Occipital lobe (tissue), 3 donors: ENCODE results near the gene UPF3A. TPM values are rescaled to one million over a fixed set of nuclear protein-coding genes. Genes with fewer than 3 reads are reported as not detected.
"Not testable (repeated sequence)": the region's sequence is repeated elsewhere in the genome, so short reads cannot be mapped to it uniquely, and the experiment has no call there.

Source experiments
- DNase-seq: peaks from one replicate; lab custom pipeline; 2025; lab: John Stamatoyannopoulos, UW
- small RNA-seq: library from RNA; depleted of rRNA; stranded (forward); fragments of <200 nt; gene quantifications from one replicate; pipeline ENCODE3, GENCODE V24; 2014
- total RNA-seq: library from RNA; depleted of rRNA; stranded (reverse); fragments of >200 nt; gene quantifications from one replicate; pipeline ENCODE4 v1.2.3, GENCODE V29; 2014

Gene UPF3A
- total RNA-seq, 1 donor from 2014 or later, result 53.0 TPM

DNA sequence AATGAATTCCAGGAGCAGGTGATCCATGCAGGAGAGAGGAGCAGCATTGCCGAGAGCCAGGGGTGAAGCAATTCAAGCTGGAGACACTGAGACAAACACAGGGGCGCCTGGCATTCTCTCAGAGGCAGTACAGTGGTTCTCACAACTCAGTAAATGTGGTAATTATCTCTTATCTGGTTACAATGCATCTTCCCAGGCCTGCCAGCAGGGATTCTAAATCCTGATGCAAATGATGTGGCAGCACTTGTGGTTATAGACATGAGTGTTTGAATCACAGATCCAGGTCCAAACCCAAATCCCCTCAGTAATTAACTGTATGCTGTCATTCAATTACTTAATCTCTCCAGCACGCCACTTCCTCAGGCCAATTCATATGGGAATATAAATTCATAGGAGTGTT lies 52.5 kb downstream of the UPF3A start:
- not testable (repeated sequence) for DNase-seq

DNA sequence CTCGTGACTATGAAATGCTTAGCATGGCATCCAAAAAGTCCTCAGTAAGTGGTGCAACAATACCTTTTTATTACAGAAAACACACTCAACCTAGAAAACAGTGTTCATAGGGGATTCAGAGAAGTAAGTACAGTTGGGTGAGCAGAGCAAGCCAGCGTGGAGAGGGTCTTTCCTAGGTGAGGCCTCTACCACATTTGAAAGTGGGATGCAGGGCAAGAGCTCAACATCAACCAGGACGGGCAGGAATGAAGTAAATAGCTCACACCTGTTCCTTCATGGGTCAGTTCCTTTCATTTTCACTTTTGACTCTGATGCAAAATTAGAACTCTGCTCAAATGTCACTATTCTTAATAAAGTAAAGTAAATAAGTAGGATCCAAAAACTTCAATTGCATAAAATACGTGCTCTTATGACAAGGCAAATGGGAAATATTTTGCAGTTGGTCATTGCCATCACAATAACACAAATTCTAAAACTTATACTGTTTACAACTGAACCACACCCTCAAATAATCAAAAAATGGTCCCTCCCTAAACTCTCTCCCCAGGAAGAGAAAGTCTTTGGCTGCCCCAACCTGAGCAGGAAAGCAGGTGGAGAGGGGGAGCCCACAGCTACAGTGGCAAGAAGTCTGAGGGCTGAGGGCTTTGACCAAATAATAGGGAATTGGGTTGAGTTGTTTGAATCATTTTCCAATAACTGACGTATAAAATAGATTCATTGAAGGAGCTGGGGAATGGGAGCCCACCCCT lies 53.1 kb downstream of the UPF3A start:
- no peak for DNase-seq

DNA sequence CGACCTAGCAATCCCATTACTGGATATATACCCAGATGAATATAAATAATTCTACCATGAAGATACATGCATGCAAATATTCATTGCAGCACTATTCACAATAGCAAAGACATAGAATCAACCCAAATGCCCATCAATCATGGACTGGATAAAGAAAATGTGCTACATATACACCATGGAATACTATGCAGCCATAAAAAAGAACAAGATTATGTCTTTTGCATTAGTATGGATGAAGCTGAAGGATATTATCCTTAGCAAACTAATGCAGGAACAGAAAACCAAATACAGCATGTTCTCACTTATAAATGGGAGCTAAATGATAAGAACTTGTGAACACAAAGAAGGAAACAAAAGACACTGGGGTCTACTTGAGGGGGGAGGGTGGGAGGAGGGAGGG lies 55.1 kb downstream of the UPF3A start:
- DNase-seq, result not testable (repeated sequence)

DNA sequence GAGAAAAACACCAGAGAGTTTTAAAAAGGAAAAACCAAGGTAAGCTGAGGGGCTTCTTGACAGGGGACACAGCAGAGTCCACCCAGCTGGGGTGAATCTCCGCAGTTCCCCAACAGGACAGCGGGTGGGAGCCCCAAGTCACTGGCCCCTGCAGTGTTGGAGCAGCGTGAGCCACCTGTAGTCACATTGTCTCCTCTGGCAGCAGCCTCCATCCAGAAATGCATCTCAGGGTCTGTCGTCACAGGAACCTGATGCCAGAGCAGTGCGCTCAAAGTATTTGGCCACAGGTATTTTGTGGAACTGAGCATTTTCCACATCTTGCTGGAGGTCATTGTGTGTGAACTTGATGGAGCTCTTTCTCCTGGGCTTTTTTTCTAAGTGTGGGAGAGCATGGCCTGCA lies 57.6 kb downstream of the UPF3A start:
- DNase-seq, result no peak

DNA sequence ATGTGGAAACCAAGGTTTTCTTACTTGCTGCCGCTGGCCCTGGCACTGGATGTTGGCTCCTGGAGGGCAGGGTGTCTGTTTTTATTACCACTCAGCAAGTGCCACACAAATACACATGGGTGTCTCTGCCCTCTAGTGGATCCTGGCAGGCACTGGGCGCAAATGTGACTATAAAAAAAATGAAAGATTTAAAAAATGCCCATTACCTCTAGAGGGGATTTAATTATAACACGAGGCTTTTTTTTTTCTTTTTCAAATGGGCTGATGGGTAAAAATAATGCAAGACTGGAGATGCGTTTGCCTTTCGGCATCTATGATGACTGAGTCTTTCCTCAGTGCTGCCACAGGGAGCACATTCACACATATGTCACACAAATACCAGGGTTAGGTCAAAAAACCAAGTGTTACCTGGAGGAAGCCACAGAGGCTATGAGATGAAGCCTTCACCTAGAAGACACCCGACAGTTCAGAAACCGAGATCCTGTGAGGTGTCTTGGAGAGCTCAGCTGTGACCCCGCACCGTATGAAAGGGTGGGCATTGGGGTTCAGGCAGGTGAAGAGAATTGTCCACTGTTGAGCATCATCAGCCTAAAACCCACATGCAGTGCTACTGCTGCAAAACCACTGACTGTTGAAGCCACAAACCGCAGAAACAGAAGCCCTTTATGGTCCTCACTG lies 58.6 kb downstream of the UPF3A start:
- DNase-seq, result no peak

DNA sequence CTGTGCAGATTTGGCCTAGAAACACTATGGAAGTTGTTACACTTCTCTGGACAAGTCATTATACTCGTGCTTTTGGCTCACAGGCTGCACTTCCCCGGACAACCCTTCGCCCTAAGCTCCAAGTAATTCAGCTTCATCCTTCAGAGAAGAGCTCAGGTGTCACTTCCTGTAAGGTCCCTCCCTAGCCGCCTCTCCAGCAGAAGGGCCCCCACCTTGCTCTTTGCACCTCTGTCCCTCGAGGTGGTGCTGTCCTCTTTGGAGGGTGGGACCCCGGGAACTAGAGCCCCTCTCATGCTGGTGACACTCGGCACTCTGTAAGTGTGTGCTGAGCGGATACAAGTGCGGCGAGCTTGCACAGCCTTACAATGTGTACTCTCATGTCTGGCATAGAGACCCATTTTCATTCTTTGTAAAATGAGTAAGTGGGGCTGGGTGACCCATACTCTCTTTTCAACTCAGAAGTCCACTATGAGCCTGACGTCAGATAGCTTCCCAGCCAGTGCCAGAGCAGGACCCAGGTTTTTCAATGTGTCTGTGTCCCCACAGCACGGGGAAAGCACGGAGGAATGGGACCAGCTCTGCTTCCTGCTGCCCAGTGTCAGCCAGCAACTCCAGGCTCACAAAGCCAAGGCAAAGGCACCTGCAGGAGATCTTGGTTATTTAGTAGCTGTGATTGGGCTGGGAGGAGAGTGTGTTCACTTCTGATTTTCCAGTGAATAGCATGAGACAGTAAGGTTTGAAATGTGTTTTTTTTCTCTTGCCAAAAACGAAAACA lies 59.8 kb downstream of the UPF3A start:
- no peak for DNase-seq

DNA sequence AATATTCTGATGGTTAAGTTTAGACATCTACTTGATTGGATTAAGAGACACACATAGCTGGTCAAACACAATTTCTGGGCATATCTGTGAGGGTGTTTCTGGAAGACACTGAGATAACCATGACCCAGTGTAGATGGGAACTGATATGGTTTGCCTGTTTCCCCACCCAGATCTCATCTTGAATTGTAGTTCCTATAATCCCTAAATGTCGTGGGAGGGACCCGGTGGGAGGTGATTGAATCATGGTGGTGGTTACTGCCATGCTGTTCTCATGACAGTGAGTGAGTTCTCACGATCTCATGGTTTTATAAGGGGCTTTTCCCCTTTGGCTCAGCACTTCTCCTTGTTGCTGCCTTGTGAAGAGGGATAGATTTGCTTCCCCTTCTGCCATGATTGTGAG lies 65.9 kb downstream of the UPF3A start:
- DNase-seq, result not testable (repeated sequence)

DNA sequence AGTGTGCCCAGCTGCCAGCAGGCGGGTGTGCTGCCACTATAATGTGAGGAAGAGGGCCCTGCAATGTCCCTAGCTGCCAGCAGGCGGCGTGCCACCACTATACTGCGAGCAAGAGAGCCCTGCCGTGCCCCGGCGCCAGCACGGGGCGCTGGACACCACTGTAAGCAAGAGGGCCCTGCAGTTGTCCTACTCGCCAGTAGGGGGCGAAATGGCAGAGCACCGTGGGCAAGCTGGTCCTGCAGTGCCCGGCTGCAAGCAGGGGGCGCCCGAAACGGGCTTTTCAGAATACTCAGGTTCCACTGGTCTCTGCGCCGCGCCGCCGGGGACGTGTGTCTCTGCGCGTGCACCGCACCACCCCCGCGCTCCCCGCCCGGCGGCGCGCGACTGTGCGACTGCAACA lies 71.4 kb downstream of the UPF3A start:
- DNase-seq, result not testable (repeated sequence)

DNA sequence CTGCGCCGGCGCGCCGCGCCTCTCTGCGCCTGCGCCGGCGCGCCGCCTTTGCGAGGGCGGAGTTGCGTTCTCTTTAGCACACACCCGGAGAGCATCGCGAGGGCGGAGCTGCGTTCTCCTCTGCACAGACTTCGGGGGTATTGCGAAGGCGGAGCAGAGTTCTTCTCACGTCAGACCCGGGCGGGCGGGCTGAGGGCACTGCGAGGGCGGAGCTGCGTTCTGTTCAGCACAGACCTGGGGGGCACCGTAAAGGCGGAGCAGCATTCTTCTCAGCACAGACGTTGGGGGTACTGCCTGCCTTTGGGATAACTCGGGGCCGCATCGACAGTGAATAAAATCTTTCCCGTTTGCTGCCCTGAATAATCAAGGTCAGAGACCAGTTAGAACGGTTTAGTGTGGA lies 72.0 kb downstream of the UPF3A start:
- not testable (repeated sequence) for DNase-seq

Small RNAs within 50 kb of the gene (small RNA-seq; reads per million reads assigned to genes)
- gene MIR4502 (not detected), gene MIR548AR (0.09 reads per million)

Other genes with a start within 250 kb of the UPF3A start
- gene RASA3, start 149.0 kb upstream of the UPF3A start, total RNA-seq, result 14.2 TPM
- gene CFAP97D2, start 102.3 kb upstream of the UPF3A start, total RNA-seq, result not detected
- 49.4 TPM for gene CDC16, start 46.7 kb upstream of the UPF3A start, total RNA-seq
- 7.8 TPM for gene CHAMP1, start 32.9 kb downstream of the UPF3A start, total RNA-seq